Skeletal muscle tissue (tissue), 4 donors: Measurements from ENCODE around the gene AKAP8. TPM values are rescaled to one million over a fixed set of nuclear protein-coding genes. Genes with fewer than 3 reads are reported as not detected.
"Not testable (repeated sequence)": the region's sequence is repeated elsewhere in the genome, so short reads cannot be mapped to it uniquely, and the experiment has no call there.

Source experiments
- H3K27ac ChIP-seq: one replicate; pipeline ENCODE4 v1.7.0; 2013; ENCODE audit warnings: mild to moderate bottlenecking, low read depth, low read length, inconsistent platforms
- H3K27me3 ChIP-seq, 3 donors: one replicate each; pipeline ENCODE4 v1.7.0; 2013; ENCODE audit warnings: low read length in 3 of 3; ENCODE audit not compliant: control insufficient read depth in 3 of 3, insufficient read depth in 3 of 3
- H3K36me3 ChIP-seq, 3 donors: one replicate each; pipeline ENCODE4 v1.7.0; 2013; ENCODE audit warnings: low read length in 3 of 3; ENCODE audit not compliant: control insufficient read depth in 3 of 3, insufficient read depth in 3 of 3
- H3K4me1 ChIP-seq, 3 donors: one replicate each; pipeline ENCODE4 v1.7.0; 2013; ENCODE audit warnings: low read length in 3 of 3, mild to moderate bottlenecking in 3 of 3; ENCODE audit not compliant: control insufficient read depth in 3 of 3, insufficient read depth in 3 of 3
- H3K4me3 ChIP-seq, 3 donors: one replicate each; pipeline ENCODE4 v1.7.0; 2013; ENCODE audit warnings: low read length in 3 of 3
- H3K9ac ChIP-seq, 3 donors: one replicate each; pipeline ENCODE4 v1.7.0; 2013; ENCODE audit warnings: low read length in 3 of 3, mild to moderate bottlenecking in 3 of 3, moderate library complexity in 2 of 3, low read depth in 1 of 3
- H3K9me3 ChIP-seq, 3 donors: one replicate each; pipeline ENCODE4 v1.7.0; 2013; ENCODE audit warnings: low read length in 3 of 3; ENCODE audit not compliant: control insufficient read depth in 3 of 3
- total RNA-seq: library from RNA; depleted of rRNA; stranded (reverse); fragments of >200 nt; gene quantifications from one replicate; pipeline ENCODE4 v1.2.3, GENCODE V29; 2014
- donor health status: Osteomylitis.

Gene AKAP8
- total RNA-seq, 1 donor from 2014 or later, result 13.6 TPM

GRCh38 chr19:15397782-15398181 is 18.2 kb upstream of the AKAP8 start:
- Histone ChIP-seq H3K4me1 (peaks cover 30 to 56% (median 34%) of the 10 kb centered on the region in 3 donors), H3K27me3 (no peaks in the 10 kb centered on the region), H3K36me3 (peaks cover 66 to 74% (median 71%) of the 10 kb centered on the region in 3 donors), H3K27ac (no peak overlapping the region), H3K9me3 (no peaks in the 10 kb centered on the region), H3K9ac (no peak overlapping the region), H3K4me3 (no peak overlapping the region)

GRCh38 chr19:15397236-15397635 is 17.6 kb upstream of the AKAP8 start:
- H3K4me3 ChIP-seq, result no peak overlapping the region
- peaks cover 62 to 68% (median 68%) of the 10 kb centered on the region in 3 donors for H3K36me3 ChIP-seq
- peaks cover 25 to 50% (median 28%) of the 10 kb centered on the region in 3 donors for H3K4me1 ChIP-seq
- no peaks in the 10 kb centered on the region for H3K27me3 ChIP-seq
- no peaks in the 10 kb centered on the region for H3K9me3 ChIP-seq
- no peak overlapping the region for H3K9ac ChIP-seq
- H3K27ac ChIP-seq, result no peak overlapping the region

GRCh38 chr19:15396436-15396835 is 16.8 kb upstream of the AKAP8 start:
- H3K27ac ChIP-seq, result no peak overlapping the region
- H3K9ac ChIP-seq, result no peak overlapping the region
- no peaks in the 10 kb centered on the region for H3K27me3 ChIP-seq
- peaks cover 17 to 42% (median 20%) of the 10 kb centered on the region in 3 donors for H3K4me1 ChIP-seq
- peaks cover 62 to 68% (median 65%) of the 10 kb centered on the region in 3 donors for H3K36me3 ChIP-seq
- H3K9me3 ChIP-seq, result no peaks in the 10 kb centered on the region
- no peak overlapping the region for H3K4me3 ChIP-seq

- H3K36me3 ChIP-seq, result peaks cover 50 to 56% (median 53%) of the 10 kb centered on the region in 3 donors
- H3K27ac ChIP-seq, H3K9ac ChIP-seq: not testable (repeated sequence)
Observed at GRCh38 chr19:15395251-15395650, 15.7 kb upstream of the AKAP8 start.

GRCh38 chr19:15394426-15394825 is 14.8 kb upstream of the AKAP8 start:
- Histone ChIP-seq H3K4me1 (peaks cover 4 to 24% (median 4%) of the 10 kb centered on the region in 3 donors), H3K36me3 (peaks cover 42 to 48% (median 47%) of the 10 kb centered on the region in 3 donors), H3K4me3 (no peak overlapping the region), H3K27me3 (no peaks in the 10 kb centered on the region), H3K27ac (no peak overlapping the region), H3K9me3 (no peaks in the 10 kb centered on the region), H3K9ac (no peak overlapping the region)

More at GRCh38 chr19:15395251-15395650, 15.7 kb upstream of the AKAP8 start:
- H3K4me3 ChIP-seq, H3K27me3 ChIP-seq, H3K9me3 ChIP-seq: not testable (repeated sequence)
- H3K4me1 ChIP-seq, result peaks cover 6 to 30% (median 11%) of the 10 kb centered on the region in 3 donors

- Histone ChIP-seq H3K9me3 (no peaks in the 10 kb centered on the region), H3K9ac (no peak overlapping the region), H3K27ac (no peak overlapping the region), H3K36me3 (peaks cover 38 to 44% (median 42%) of the 10 kb centered on the region in 3 donors), H3K27me3 (no peaks in the 10 kb centered on the region), H3K4me3 (no peak overlapping the region), H3K4me1 (peaks cover 0 to 19% (median 3%) of the 10 kb centered on the region in 3 donors)
Observed at GRCh38 chr19:15393963-15394362, 14.4 kb upstream of the AKAP8 start.

GRCh38 chr19:15390814-15391213 is 11.2 kb upstream of the AKAP8 start:
- Histone ChIP-seq H3K36me3 (peaks cover 8 to 19% (median 16%) of the 10 kb centered on the region in 3 donors), H3K4me1 (peaks cover 0 to 3% (median 0%) of the 10 kb centered on the region in 3 donors), H3K4me3 (no peak overlapping the region), H3K9me3 (no peaks in the 10 kb centered on the region), H3K9ac (no peak overlapping the region), H3K27me3 (no peaks in the 10 kb centered on the region), H3K27ac (no peak overlapping the region)

GRCh38 chr19:15381864-15382263 is 2.3 kb upstream of the AKAP8 start:
- H3K4me1 ChIP-seq, result peaks cover 18 to 30% (median 24%) of the 10 kb centered on the region in 3 donors
- no peaks in the 10 kb centered on the region for H3K9me3 ChIP-seq
- no peak overlapping the region for H3K4me3 ChIP-seq
- no peak overlapping the region for H3K27ac ChIP-seq
- peaks cover 3 to 7% (median 4%) of the 10 kb centered on the region in 3 donors for H3K36me3 ChIP-seq
- H3K27me3 ChIP-seq, result no peaks in the 10 kb centered on the region
- H3K9ac ChIP-seq, result peak overlapping the region in 1 of 3 donors; percentile 10

- H3K36me3 ChIP-seq, result peaks cover 3 to 6% (median 3%) of the 10 kb centered on the region in 3 donors
- H3K27me3 ChIP-seq, result no peaks in the 10 kb centered on the region
- H3K9ac ChIP-seq, result no peak overlapping the region
- no peak overlapping the region for H3K27ac ChIP-seq
- peaks cover 22 to 34% (median 28%) of the 10 kb centered on the region in 3 donors for H3K4me1 ChIP-seq
- no peaks in the 10 kb centered on the region for H3K9me3 ChIP-seq
- H3K4me3 ChIP-seq, result no peak overlapping the region
Observed at GRCh38 chr19:15381429-15381828, 1.8 kb upstream of the AKAP8 start.

- no peaks in the 10 kb centered on the region for H3K27me3 ChIP-seq
- H3K9ac ChIP-seq, result peak overlapping the region; percentile 51 to 99 (median 59)
- H3K4me1 ChIP-seq, result peaks cover 28 to 43% (median 33%) of the 10 kb centered on the region in 3 donors
- H3K4me3 ChIP-seq, result peak overlapping the region; percentile 59 to 73 (median 71)
- peak overlapping the region; percentile 71 for H3K27ac ChIP-seq
- H3K9me3 ChIP-seq, result no peaks in the 10 kb centered on the region
- peaks cover 2 to 4% (median 3%) of the 10 kb centered on the region in 3 donors for H3K36me3 ChIP-seq
Observed at GRCh38 chr19:15379999-15380647, 536 bp upstream of the AKAP8 start.
